K562 (cell line): ENCODE measurements around the gene VWA3A. TPM values are rescaled to one million over a fixed set of nuclear protein-coding genes. Genes with fewer than 3 reads are reported as not detected.
A peak's percentile ranks its signal among the peaks of the same experiment; 100 is the strongest.

Source experiments
- ATF1 ChIP-seq, 2 experiments: fragments of 450-650 bp in 1 of 2; IDR thresholded peaks; 2 replicates each; pipeline ENCODE4 v1.6.1; 2016; ENCODE audit warnings: missing compliant biosample characterization in 1 of 2, missing genetic modification characterization in 1 of 2
- BDP1 ChIP-seq: IDR thresholded peaks from 3 replicates; pipeline ENCODE4 v1.6.1; 2011; ENCODE audit not compliant: insufficient read length, insufficient read depth
- CCNT2 ChIP-seq: IDR thresholded peaks from 2 replicates; pipeline ENCODE4 v1.6.1; 2011; ENCODE audit warnings: borderline replicate concordance, low read depth, mild to moderate bottlenecking, moderate library complexity, mixed read lengths, low read length; ENCODE audit not compliant: insufficient read length; ENCODE audit errors: extremely low read depth
- CHD1 ChIP-seq: fragments of 200-600 bp; sonication (generic); IDR thresholded peaks from one replicate; pipeline ENCODE4 v1.6.1; 2012; ENCODE audit warnings: mild to moderate bottlenecking, moderate library complexity, low read length, inconsistent platforms
- CHD2 ChIP-seq: IDR thresholded peaks from 2 replicates; pipeline ENCODE4 v1.6.1; 2011; ENCODE audit warnings: low read depth, low read length
- ETV1 ChIP-seq: fragments of 450-650 bp; conservative IDR thresholded peaks from 2 replicates; pipeline ENCODE4 v1.6.1; 2016; ENCODE audit warnings: missing genetic modification characterization, control low read depth, low read depth, missing compliant biosample characterization
- HNRNPLL ChIP-seq: fragments of 200-400 bp; formaldehyde crosslinking; IDR thresholded peaks from 2 replicates; pipeline ENCODE4 v1.6.1; 2017; ENCODE audit warnings: low read length, low read depth, mild to moderate bottlenecking; ENCODE audit not compliant: poor library complexity, severe bottlenecking
- KLF13 ChIP-seq: fragments of 450-650 bp; IDR thresholded peaks from 2 replicates; pipeline ENCODE4 v1.6.1; 2016; ENCODE audit warnings: missing genetic modification characterization, low read depth, mild to moderate bottlenecking, missing compliant biosample characterization, moderate library complexity, borderline replicate concordance
- POLR2B ChIP-seq: fragments of 450-650 bp; IDR thresholded peaks from 2 replicates; pipeline ENCODE4 v1.6.1; 2018; ENCODE audit warnings: low read depth; ENCODE audit not compliant: partially characterized antibody
- RBM22 ChIP-seq: fragments of 200-400 bp; formaldehyde crosslinking; IDR thresholded peaks from 2 replicates; pipeline ENCODE4 v1.6.1; 2018; ENCODE audit warnings: low read length, low read depth; ENCODE audit not compliant: poor library complexity, severe bottlenecking
- RERE ChIP-seq: sonication (generic); formaldehyde crosslinking; IDR thresholded peaks from 2 replicates; pipeline ENCODE4 v1.8.0; 2023; ENCODE audit warnings: missing genetic modification reagents, mild to moderate bottlenecking, borderline replicate concordance
- RFX1 ChIP-seq: fragments of 450-650 bp; IDR thresholded peaks from 2 replicates; pipeline ENCODE4 v1.6.1; 2016; ENCODE audit warnings: mild to moderate bottlenecking, moderate library complexity
- SAP30 ChIP-seq: fragments of 200-600 bp; sonication (generic); IDR thresholded peaks from 2 replicates; pipeline ENCODE4 v1.6.1; 2012; ENCODE audit warnings: borderline replicate concordance, low read depth, mild to moderate bottlenecking, moderate library complexity, low read length, control low read depth, inconsistent platforms; ENCODE audit not compliant: insufficient read depth, poor library complexity, severe bottlenecking
- SMARCA4 ChIP-seq: fragments of 450-650 bp; IDR thresholded peaks from 2 replicates; pipeline ENCODE4 v1.6.1; 2016
- SP1 ChIP-seq: sonication (generic); formaldehyde crosslinking; IDR thresholded peaks from 2 replicates; pipeline ENCODE4 v1.8.1; 2022; ENCODE audit warnings: mild to moderate bottlenecking, missing genetic modification reagents
- TBL1XR1 ChIP-seq, 2 experiments: IDR thresholded peaks; 2 replicates each; pipeline ENCODE4 v1.6.1; 2012; ENCODE audit warnings: improper control_type of control experiment in 2 of 2, low read length in 2 of 2, mild to moderate bottlenecking in 1 of 2
- ZFP1 ChIP-seq: fragments of 450-650 bp; formaldehyde crosslinking; IDR thresholded peaks from 2 replicates; pipeline ENCODE4 v1.4.0; 2020; ENCODE audit warnings: mild to moderate bottlenecking, mixed read lengths
- ZNF282 ChIP-seq: sonication (generic); formaldehyde crosslinking; IDR thresholded peaks from 2 replicates; pipeline ENCODE4 v1.8.1; 2023; ENCODE audit warnings: missing genetic modification reagents
- ZNF444 ChIP-seq: fragments of 250-450 bp; sonication (Bioruptor Pico); IDR thresholded peaks from 2 replicates; pipeline ENCODE4 v1.4.0; 2020; ENCODE audit warnings: mild to moderate bottlenecking, moderate library complexity
- polyA plus RNA-seq, 8 experiments: library from polyadenylated mRNA; depleted of rRNA in 4 of 8; stranded (reverse) in 5 of 8; unstranded in 3 of 8; fragments of >200 nt; fragmentation: Nextera tagmentation in 2 of 8; fragmentation: Illumina TruSeq in 1 of 8; extraction: Ambion mirVana in 2 of 8; extraction: Trizol in 1 of 8; gene quantifications; 2 replicates each; pipeline versions ENCODE4 v1.2.1 to v1.2.3, GENCODE V29; 2011 to 2014; ENCODE audit warnings: inconsistent platforms in 1 of 8, missing spikeins in 1 of 8
- total RNA-seq, 7 experiments: library from RNA; depleted of rRNA in 6 of 7; stranded (reverse); fragments of >200 nt in 6 of 7; fragmentation: Illumina TruSeq in 2 of 7; extraction: Trizol in 2 of 7; gene quantifications; 2 replicates each; pipeline versions ENCODE4 v1.2.1 to v1.2.3, GENCODE V29; 2011 to 2021; ENCODE audit warnings: low replicate concordance in 1 of 7

The VWA3A gene
- total and polyA plus RNA-seq, 9 of the 15 experiments (the other 6 are each of a cell fraction or from before 2014, with no cell fraction given), result not detected

- TF ChIP-seq ZNF282 (CRISPR knock-in tag), result no peak
- no peak for TF ChIP-seq ATF1 (CRISPR knock-in tag; IDR thresholded peaks at IDR 0.05)
- TF ChIP-seq ATF1 (tag; IDR thresholded peaks at IDR 0.05), result peak; percentile 68
- TF ChIP-seq TBL1XR1 (IDR thresholded peaks at IDR 0.05; ENCODE audit: low read length in 2 of 2), result peak; percentile 45 to 99; a peak in 3 of 4 replicates
- TF ChIP-seq RERE (CRISPR knock-in tag), result no peak
- TF ChIP-seq RBM22, result peak; percentile 82
- no peak for TF ChIP-seq SAP30
- peak; percentile 100 for TF ChIP-seq BDP1
- TF ChIP-seq ZNF444 (CRISPR knock-in tag), result no peak
- TF ChIP-seq CHD2, result peak; percentile 71; the same call in 1 of the 2 replicates
- no peak for TF ChIP-seq POLR2B
- no peak for TF ChIP-seq ZFP1 (CRISPR knock-in tag)
- peak; percentile 98 for TF ChIP-seq SP1
- TF ChIP-seq RFX1, result peak; percentile 26; the same call in 1 of the 2 replicates
- no peak for TF ChIP-seq ETV1
- TF ChIP-seq SMARCA4, result no peak
- peak; percentile 75 for TF ChIP-seq CHD1
- no peak for TF ChIP-seq CCNT2
- TF ChIP-seq KLF13 (tag), result peak; percentile 99
- TF ChIP-seq HNRNPLL, result peak; percentile 53
Observed at GRCh38 chr16:22195695-22196558, 103.6 kb downstream of the VWA3A start (continued).
